PFSK-1 (cell line): ENCODE data around the gene IL12B.

Source experiments
- FOXP2 ChIP-seq: optimal IDR thresholded peaks from 2 replicates; pipeline ENCODE3; 2011; ENCODE audit warnings: borderline replicate concordance, control low read depth, inconsistent platforms; ENCODE audit not compliant: insufficient read depth; ENCODE audit errors: extremely low read length, extremely low read depth
- POLR2AphosphoS5 ChIP-seq: IDR thresholded peaks from 2 replicates; pipeline ENCODE4 v1.6.1; 2012; ENCODE audit warnings: low read depth, mild to moderate bottlenecking, control low read depth, low read length, moderate library complexity
- SIN3A ChIP-seq: IDR thresholded peaks from 2 replicates; pipeline ENCODE4 v1.6.1; 2012; ENCODE audit warnings: mild to moderate bottlenecking, low read length, moderate library complexity, borderline replicate concordance; ENCODE audit not compliant: insufficient read depth
- TAF1 ChIP-seq: IDR thresholded peaks from 2 replicates; pipeline ENCODE4 v1.6.1; 2012; ENCODE audit warnings: low read length, control low read depth, borderline replicate concordance; ENCODE audit not compliant: insufficient read depth
- TF ChIP-seq, protein P1 (sequence below), 2 experiments: IDR thresholded peaks; 2 replicates each; pipeline versions ENCODE4 v1.6.1 to v1.8.0; 2011 to 2012; ENCODE audit warnings: low read depth in 2 of 2, low read length in 2 of 2, control low read depth in 1 of 2, inconsistent platforms in 1 of 2, mild to moderate bottlenecking in 1 of 2, moderate library complexity in 1 of 2; ENCODE audit not compliant: insufficient read depth in 1 of 2

DNA sequence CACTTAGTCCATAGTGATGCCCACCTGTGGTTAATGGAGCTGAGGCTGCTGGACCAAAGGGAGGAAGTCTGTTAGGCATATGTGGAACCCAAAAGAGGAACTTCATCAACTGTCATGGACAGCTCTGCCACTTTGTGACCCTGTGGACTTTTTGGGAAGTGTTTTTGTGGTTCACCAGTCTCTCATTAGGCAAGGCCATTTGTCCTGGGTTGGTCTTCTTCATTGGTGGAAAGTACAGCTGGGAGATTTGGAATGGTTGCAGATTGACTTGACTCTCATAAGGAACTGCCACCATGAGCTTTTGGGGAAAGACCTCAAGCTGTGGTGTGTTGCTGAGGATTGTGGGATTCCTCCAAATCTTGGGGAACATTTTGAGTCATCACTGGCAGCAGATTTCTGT is 31.9 kb upstream of the IL12B start:
- TF ChIP-seq SIN3A (no peak), POLR2AphosphoS5 (no peak), TAF1 (no peak), FOXP2 (no peak)
- TF ChIP-seq, protein P1, sequence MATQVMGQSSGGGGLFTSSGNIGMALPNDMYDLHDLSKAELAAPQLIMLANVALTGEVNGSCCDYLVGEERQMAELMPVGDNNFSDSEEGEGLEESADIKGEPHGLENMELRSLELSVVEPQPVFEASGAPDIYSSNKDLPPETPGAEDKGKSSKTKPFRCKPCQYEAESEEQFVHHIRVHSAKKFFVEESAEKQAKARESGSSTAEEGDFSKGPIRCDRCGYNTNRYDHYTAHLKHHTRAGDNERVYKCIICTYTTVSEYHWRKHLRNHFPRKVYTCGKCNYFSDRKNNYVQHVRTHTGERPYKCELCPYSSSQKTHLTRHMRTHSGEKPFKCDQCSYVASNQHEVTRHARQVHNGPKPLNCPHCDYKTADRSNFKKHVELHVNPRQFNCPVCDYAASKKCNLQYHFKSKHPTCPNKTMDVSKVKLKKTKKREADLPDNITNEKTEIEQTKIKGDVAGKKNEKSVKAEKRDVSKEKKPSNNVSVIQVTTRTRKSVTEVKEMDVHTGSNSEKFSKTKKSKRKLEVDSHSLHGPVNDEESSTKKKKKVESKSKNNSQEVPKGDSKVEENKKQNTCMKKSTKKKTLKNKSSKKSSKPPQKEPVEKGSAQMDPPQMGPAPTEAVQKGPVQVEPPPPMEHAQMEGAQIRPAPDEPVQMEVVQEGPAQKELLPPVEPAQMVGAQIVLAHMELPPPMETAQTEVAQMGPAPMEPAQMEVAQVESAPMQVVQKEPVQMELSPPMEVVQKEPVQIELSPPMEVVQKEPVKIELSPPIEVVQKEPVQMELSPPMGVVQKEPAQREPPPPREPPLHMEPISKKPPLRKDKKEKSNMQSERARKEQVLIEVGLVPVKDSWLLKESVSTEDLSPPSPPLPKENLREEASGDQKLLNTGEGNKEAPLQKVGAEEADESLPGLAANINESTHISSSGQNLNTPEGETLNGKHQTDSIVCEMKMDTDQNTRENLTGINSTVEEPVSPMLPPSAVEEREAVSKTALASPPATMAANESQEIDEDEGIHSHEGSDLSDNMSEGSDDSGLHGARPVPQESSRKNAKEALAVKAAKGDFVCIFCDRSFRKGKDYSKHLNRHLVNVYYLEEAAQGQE (IDR thresholded peaks at IDR 0.05; ENCODE audit: insufficient read depth in 1 of 2, low read depth in 2 of 2, low read length in 2 of 2): no peak
